Measurements from ENCODE around the gene ACTMAP. TPM values are rescaled to one million over a fixed set of nuclear protein-coding genes. Genes with fewer than 3 reads are reported as not detected.

Gene ACTMAP
- total RNA-seq, 4 donors from 2014 or later = 1.3 to 8.3 (median 4.5) TPM

- no peak for TF ChIP-seq CTCF (IDR thresholded peaks at IDR 0.05; ENCODE audit: low read depth)
Observed at GRCh38 chr19:40744554-40745401, 5.5 kb downstream of the ACTMAP start.

GRCh38 chr19:40743926-40744325 lies 6.4 kb downstream of the ACTMAP start:
- no peak for TF ChIP-seq CTCF (IDR thresholded peaks at IDR 0.05; ENCODE audit: low read depth)

GRCh38 chr19:40742886-40743285 lies 7.4 kb downstream of the ACTMAP start:
- no peak for TF ChIP-seq CTCF (IDR thresholded peaks at IDR 0.05; ENCODE audit: low read depth)

- no peak for TF ChIP-seq CTCF (IDR thresholded peaks at IDR 0.05; ENCODE audit: low read depth)
Observed at GRCh38 chr19:40742477-40742876, 7.8 kb downstream of the ACTMAP start.

- no peak for TF ChIP-seq CTCF (IDR thresholded peaks at IDR 0.05; ENCODE audit: low read depth)
Observed at GRCh38 chr19:40741527-40742390, 8.5 kb downstream of the ACTMAP start.

GRCh38 chr19:40740747-40741146 lies 9.5 kb downstream of the ACTMAP start:
- no peak for TF ChIP-seq CTCF (IDR thresholded peaks at IDR 0.05; ENCODE audit: low read depth)
